ENCODE data around the gene GLI1.
"Not testable (repeated sequence)": the region's sequence is repeated elsewhere in the genome, so short reads cannot be mapped to it uniquely, and the experiment has no call there.

GLI1 gene

DNA sequence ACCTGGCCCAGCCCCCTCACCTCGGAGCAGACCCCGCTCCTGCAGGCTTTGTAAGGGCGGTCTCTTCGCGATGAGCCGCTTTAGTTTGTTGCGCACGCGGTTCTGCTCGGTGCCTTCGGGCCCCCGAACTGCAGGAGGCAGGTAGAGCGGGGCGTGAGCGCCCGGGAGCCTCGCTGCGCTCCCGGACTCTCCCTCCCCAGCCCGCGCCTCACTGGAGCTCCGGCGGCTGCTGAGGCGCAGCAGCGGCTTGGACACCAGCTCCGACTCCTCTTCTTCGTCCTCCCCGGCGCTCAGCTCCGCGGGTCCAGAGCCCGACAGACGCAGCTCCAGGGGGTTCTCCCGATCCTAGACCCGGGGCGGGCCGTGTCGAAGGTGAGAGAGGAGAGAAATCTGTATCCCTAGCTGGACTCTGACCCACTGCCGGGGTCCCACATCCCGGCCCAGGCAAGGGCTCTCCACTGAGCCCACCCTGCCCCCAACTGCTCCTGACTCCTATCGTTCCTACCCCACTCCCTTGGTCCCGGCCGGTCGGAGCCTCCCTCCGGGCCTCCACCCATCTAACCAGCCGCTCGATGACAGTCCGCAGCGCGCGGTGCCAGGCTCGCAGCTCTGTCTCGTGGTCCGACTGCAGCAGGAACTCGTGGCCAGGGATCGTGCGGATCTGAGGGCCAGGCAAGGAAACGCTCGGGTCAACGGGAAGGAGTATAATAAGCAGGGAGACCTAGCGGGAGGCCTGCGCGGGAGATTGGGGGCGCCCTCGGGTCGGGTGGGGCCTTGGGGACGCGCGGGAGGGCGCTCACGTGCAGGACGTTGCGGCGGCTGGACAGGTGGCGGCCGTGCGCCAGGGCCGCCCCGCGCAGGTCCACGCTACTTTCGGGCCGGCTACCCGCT, 15.9 kb downstream of the GLI1 start:
- no peak for DNase-seq (ENCODE audit: low read depth in 2 of 2)

DNA sequence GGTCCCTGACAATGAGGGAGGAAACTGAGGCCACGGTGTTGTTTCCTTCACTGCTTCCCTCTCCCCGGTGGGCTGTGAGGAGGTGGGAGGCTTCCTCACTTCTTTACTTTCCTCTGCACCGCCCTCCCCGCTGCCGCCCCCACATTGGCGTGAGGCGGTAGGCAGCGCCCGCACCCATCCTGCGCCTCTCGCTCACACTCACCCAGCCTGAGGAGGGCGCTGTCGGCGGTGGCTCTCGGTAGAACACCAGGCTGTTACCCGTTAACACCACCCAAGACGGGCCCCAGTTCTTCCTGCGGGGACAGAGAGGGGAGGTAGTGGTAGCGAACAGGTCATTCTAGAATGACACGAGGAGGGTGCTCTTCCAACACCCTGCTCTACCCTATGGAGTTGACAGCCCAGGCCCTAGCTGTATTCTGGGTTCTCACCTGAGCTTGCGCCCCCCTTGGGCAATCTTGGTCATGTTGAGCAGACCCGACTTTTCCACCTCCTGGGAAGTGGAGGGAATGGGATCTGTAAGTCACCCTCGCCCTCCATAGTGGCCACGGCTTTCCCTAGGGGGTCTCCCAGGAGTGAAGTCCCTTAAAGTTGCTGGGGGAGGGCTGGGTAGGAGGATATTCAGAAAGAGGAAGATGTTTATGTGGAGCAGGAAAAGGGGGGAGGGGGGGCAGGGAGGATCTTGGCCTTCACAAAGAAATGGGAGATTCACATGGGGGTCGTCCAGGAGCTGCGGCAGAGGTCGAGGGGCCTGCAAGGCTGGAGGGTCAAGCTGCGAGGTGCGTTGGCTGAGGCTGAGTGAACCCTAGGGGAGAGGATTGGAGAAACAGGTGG, 16.8 kb downstream of the GLI1 start:
- no peak for DNase-seq (ENCODE audit: low read depth in 2 of 2)

DNA sequence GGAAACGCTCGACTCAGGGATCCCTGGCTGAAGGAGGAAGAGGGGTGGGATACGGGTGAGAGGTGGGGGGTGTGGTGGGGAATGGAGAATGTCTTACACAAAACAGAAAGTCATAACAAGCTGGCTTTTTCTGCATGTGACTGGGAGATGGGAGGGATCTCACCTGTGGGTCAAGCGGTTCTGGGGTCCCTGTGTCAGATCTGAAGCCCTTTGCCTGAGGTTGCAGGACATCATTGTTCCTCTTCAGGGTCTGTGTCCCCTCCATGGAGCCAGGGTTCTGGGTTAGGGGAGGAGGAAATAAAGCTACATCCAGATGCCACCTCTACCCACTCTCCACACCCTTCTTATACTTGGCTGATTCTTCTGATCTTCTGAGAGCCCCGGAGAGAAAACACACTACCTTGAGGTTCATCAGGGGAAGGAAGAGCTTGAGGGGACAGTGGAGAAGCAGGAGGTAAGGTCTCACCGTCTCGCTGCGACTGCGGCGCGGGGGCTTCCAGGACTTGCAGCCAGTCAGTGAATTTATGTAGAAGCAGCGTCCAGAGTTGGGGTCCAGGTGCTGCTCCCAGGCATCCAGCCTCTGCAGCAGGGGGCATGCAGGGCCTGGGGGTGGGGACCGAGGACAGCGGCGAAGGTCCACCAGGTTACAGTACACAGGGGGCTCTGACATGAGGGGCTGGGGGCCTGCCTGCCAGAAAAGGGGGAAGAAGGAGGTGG, 17.6 kb downstream of the GLI1 start:
- DNase-seq (ENCODE audit: low read depth in 2 of 2), result no peak

DNA sequence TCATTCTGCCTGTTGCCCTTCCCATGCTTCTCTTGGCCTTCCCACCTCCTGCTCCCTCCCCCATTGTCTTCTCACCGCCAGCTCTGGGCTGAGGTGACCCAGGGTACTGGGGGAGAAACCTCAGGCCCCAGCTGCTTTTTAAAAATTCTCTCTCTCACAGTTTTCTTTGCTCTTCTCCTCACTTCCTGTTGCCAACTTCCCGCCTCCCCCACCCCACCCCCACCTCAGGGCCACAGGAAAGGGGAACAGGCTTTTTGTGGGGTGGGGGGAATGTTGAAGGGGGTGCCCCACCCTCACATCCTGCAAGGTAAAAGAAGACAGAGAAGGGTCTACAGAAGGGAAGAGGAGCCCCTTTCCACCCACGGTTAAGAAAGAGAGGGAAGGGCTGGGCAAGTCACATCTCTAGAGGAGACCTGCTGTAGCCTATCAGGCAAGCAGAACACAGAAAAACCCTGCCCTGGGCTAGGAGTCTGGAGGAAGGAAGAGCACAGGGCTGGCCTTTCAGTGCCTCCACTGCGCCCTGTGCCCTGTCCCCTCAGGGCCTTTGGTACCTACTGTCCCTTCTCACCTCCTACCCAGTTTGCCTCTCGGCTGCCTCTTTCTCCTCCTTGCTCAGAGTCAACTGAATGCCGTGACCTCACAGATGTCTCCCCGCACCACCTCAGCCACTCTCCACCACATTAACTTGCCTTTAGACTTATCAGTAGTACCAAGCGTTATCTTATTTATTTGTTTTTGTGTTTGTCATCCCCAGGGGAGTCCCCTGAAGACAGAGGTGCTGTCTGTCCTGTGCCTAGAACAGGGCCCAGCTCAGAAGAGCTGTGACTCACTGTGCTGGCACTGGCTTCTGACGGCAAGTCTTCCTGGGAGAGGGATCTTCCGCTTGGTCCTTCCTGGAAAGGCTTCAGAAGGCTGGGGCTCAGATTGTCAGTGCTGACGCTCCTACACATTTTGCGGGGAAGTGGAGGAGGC, 18.4 kb downstream of the GLI1 start:
- DNase-seq (ENCODE audit: low read depth in 2 of 2), result no peak

DNA sequence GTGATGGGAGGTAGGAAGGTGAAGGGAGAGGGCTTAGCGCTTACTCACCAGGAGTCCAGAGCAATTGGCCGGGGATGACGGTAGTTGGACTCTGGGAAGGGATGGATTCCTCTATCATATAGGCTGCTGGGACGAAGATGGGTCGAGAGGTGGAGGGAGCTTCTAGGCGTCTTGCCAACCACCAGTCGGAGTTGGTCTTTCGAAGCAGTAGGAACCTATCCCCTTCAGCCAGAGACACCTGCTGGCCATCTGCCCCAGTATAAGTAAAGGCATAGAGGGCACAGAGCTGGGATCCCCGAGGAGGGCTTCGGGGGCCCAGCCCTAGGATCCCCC, 19.4 kb downstream of the GLI1 start:
- no peak for DNase-seq (ENCODE audit: low read depth in 2 of 2)

DNA sequence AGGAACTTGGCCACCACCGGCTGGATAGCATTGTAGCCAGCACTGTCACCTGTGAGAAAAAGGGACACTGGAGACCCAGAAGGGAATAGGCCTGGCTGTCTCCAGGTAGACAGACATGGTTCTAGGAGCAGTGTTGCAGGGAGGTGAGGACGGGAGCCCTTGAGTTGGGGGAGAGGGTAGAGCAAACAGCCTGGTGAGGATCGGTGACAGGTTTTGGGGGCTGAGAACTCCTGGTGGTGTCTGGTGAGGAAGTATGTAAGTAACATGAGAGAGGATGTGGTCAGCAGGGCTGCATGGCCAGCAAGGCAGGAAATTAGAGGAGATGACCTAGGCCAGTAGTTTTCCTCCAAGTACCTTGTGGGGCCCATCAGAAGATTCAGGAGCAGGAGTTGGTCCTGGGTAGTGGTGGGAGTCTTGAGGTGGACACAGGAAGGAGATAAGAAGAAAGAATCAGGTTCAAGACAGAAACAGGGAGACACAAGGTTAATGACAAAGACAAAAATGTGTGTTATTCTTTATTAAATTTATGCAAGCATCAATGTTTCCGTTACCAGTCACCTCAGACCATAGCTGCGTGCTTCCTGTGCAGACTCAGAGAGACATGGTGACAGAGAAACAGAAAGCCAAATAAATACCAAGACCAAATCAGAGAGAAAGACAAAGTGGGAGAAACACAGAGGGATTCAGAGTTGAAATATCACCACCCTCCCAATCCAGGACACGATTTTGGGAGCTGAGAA, 20.0 kb downstream of the GLI1 start, which contains the start of gene ARHGAP9:
Gene ARHGAP9, minus strand, starts transcription at position 491 of the 740 bp plus-strand sequence. Its CDS starts 460 bp downstream, at position 31.
- DNase-seq (ENCODE audit: low read depth in 2 of 2), result no peak

DNA sequence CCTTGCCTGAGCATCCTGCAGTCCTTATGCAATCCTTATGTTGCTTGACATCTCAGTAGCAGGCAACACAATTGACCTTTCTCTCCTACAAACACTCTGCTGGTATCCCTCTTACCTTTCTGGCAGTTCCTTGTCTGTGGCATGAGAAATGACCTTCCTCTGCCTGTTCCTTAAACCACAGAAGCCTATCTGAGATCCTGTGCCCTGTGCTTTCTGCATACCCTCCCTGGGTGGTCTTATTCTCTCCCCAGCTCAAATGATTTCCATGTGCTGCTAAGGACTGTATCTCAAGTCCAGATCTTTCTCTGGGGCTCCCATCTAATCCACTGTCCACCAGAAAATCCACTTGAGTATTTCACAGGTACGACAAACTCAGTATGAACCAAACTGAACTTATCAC, 22.1 kb downstream of the GLI1 start:
- no peak for DNase-seq (ENCODE audit: low read depth in 2 of 2)

DNA sequence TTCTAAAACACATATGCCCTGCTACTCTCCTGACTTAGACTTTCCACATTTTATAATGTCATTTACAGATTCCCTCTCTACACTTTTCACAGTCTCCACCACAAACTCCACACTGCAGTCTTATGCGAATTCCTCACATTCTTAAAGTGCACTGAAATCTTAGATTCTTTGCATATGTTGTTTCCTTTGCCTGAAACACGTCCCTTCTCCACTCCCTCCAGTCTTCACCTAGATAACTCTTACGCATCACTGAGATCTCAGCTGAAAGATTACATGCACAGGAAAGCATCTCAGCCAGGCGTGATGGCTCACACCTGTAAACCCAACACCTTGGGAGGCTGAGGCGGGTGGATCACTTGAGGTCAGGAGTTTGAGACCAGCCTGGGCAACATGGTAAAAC, 23.9 kb downstream of the GLI1 start:
- DNase-seq (ENCODE audit: low read depth in 2 of 2), result peak; percentile 52 to 56

DNA sequence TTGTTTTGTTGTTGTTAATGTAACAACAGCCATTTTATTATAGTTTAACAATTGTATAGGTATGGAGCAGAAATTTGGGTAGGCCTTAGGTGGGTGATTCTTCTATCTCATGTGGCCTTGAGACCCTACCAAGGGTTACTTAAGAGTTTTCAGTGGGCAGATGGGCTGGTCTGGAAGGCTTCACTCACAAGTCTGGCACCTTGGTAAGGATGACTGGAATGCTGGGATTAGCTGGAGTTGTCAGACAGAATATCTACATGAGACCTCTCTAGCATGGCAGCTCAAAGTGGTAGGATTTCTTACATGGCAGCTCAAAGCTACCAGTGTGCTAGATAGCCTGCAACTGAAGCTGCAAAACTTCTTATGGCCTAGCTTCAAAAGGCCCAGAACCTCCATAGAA, 26.1 kb downstream of the GLI1 start:
- no peak for DNase-seq (ENCODE audit: low read depth in 2 of 2)

DNA sequence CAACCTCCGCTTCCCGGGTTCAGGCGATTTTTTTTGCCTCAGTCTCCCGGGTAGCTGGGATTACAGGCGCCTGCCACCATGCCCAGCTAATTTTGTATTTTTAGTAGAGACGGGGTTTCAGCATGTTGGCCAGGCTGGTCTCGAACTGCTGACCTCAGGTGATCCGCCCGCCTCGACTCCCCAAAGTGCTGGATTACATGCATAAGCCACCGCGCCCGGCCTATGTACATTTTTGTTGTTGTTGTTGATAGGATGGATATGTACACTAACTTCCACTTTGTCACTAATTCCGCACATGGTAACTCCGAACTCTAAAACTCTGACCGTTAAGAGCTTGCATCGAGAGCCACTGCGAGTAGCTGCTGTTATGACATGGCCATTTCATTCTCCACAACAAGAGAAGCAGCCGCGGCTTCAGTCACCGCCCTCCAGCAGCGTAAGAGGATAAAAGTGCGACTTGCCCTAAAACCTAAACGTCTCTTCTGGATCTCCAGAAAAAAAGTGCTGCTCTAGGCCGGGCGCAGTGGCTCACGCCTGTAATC, 27.5 kb downstream of the GLI1 start:
- DNase-seq (ENCODE audit: low read depth in 2 of 2), result no peak

DNA sequence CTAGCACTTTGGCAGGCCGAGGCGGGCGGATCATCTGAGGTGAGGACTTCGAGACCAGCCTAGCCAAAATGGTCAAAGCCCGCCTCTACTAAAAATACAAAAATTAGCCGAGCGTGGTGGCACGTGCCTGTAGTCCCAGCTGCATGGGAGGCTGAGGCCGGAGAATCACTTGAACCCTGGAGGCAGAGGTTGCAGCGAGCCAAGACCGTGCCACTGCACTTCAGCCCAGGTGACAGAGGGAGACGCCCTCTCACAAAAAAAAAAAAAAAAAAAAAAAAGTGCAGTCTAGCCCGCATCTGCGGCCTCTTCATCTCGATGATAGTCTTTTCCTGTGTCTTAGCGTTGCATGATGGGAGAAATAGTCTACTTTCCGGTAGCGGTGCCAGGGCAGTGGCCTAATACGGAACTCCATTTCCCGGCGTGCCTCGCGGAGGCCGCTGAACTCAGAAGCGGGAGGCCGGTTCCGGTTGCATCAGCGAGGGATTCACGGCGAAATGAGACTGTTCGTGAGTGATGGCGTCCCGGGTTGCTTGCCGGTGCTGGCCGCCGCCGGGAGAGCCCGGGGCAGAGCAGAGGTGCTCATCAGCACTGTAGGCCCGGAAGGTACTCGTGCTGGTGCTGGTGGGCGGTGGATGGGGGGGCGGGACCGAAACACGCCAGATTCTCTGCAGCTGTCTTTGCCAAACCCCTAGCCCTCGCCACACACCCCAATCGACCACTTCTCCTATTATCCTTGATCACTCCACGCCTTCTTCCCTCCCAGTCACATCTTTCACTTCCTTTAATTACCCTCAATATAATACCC, 28.2 kb downstream of the GLI1 start, which contains the start of gene MARS1:
Gene MARS1, plus strand, starts transcription at position 472 of the 805 bp plus-strand sequence. Its CDS starts 23 bp downstream, at position 495.
- peak; percentile 95 for DNase-seq (ENCODE audit: low read depth in 2 of 2)

DNA sequence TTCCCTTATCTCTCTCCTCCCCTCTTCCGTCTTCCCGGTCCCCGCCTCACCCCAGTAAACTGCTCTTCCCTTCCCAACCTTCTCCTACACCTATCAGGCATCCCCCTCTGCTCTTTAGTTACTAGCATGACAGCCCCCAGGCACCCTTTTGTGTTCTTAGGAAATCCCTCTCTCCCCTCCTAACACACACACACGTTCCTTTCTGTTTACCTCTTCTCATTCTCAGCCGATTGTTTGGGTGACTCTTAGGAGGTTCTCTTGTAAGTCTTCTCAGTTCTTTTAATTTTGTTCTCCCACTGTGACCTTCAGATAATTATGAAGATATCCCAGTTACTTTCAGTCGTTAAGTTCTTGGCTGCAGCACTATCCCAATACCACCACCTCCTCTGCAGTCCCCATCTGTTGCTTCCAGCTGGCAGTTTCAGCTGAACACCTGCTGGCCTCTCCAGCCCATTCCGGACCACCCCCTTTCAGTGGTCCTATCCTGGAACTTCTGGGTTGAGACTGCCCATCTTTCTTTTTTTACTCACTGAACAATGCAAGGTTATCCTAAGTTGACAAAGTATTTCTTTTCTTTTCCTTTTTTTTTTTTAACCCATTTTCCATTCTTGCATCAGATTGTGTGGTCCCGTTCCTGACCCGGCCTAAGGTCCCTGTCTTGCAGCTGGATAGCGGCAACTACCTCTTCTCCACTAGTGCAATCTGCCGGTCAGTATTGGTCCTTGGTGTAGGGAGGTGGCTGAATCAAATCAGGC, 29.0 kb downstream of the GLI1 start:
- no peak for DNase-seq (ENCODE audit: low read depth in 2 of 2)

DNA sequence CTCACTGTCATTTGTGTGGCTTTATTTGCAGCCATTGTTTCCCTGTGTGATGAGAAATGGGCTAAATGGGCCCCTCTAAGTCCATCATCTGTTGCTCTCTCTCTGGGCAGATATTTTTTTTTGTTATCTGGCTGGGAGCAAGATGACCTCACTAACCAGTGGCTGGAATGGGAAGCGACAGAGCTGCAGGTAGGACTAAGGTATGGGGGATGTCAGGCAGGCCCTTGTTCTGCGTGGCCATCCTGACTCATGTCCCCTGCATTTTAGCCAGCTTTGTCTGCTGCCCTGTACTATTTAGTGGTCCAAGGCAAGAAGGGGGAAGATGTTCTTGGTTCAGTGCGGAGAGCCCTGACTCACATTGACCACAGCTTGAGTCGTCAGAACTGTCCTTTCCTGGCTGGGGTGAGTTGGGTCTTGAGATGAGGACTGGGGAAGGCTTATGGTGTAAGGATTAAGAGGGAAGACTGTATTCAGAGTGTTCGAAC, 29.6 kb downstream of the GLI1 start:
- DNase-seq (ENCODE audit: low read depth in 2 of 2), result no peak

DNA sequence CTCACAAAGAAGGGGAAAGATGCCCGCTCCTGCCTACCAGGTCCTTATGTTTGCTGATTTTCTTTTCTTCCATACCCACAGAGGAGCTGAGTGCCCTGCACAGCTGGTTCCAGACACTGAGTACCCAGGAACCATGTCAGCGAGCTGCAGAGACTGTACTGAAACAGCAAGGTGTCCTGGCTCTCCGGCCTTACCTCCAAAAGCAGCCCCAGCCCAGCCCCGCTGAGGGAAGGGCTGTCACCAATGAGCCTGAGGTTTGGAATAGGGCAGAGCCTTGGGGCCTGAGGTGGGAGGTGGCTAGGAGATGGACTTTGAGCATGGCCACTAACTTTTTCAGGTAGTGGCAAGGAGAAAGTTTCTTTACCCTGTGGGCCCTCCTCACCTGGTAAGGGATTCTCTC, 30.5 kb downstream of the GLI1 start:
- DNase-seq (ENCODE audit: low read depth in 2 of 2), result no peak

DNA sequence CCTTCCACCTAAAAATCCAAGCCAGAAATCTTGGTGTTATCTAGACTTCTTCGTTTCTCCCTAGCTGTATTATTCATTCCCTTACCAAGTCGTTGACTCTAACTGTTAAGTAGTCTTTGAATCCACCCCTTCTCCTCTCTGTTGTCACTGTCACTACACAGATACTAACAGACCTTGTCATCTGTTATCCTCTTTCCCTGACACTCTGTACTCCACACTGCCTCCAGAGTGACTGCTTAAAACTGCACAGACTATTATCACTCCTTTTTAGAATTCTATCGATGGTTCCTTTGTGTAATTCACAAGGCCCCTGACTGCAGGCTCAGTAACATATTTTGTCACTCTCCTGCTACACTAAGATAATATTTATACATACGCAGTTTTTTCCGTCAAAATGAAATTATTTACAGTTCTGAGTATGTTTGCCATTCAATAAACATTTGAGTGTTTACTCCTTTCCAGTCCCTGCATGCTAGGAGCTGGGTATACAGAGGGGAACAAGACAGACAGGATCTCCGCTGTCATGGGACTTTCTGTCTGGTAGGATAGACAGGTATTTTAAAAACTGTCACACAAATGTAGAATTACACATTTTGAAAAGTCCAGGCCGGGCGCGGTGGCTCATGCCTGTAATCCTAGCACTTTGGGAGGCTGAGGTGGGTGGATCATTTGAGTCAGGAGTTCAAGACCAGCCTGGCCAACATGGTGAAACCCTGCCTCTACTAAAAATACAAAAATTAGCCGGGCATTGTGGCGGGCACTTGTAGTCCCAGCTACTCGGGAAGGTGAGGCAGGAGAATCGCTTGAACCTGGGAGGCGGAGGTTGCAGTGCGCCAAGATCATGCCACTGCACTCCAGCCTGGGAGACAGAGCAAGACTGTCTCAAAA, 32.1 kb downstream of the GLI1 start:
- DNase-seq (ENCODE audit: low read depth in 2 of 2), result no peak

DNA sequence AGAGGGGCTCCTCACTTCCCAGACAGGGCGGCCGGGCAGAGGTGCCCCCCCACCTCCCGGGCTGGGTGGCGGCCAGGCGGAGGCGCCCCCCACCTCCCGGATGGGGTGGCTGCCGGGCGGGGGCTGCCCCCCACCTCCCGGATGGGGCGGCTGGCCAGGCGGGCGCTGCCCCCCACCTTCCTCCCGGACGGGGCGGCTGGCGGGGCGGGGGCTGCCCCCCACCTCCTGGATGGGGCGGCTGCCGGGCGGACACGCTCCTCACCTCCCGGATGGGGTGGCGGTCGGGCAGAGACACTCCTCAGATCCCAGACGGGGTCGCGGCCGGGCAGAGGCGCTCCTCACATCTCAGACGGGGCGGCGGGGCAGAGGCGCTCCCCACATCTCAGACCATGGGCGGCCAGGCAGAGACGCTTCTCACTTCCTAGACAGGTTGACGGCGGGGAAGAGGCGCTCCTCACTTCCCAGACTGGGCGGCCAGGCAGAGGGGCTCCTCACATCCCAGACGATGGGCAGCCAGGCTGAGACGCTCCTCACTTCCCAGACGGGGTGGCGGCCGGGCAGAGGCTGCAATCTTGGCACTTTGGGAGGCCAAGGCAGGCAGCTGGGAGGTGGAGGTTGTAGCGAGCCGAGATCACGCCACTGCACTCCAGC, 35.6 kb downstream of the GLI1 start:
- not testable (repeated sequence) for DNase-seq (ENCODE audit: low read depth in 2 of 2)

DNA sequence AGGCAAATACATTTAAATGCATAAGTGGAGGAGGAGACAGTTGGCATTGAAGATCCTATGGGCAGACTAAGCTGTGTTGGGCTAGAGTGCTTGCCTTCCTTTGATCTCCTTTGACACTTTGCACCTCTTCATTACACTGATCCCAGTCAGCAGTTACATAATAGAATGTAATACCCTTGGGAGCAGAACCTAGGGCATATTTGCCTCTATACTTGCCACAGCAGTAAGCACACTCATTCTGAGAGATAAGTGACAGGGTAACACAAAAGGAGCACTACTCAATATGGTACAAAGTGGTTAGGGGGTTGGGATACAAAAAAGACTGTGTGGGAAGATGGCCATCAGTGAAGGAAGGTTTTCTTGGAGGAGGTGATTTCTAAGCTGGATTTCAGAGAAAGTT, 37.2 kb downstream of the GLI1 start:
- no peak for DNase-seq (ENCODE audit: low read depth in 2 of 2)

All from fibroblast of skin of left quadriceps (primary cell).